ENCODE measurements around the gene CAMKV. TPM values are rescaled to one million over a fixed set of nuclear protein-coding genes. Genes with fewer than 3 reads are reported as not detected.
A peak's percentile ranks its signal among the peaks of the same experiment; 100 is the strongest.

CAMKV gene
- total RNA-seq, 4 donors from 2014 or later, result not detected

DNA sequence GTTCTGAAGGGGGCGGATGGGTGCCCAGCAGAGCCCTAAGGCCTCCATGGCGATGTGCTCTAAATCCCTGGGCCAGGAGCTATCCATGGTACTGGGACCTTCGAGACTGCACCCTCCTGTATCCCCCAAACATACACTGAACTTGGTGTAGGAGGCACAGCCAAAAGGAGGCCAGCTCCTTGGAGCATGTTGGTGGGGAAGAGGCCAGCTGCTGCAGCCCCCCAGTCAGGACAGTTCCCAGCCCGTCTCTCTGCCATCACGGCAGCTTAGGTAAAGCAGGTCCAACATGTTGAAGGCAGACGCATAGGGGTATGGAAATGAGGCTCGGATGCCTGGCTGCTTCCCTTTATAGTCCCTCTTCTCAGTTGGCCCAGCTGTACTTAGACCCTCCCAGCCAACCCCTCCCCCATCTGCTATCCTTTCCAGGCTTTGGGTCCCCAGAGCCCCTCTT lies 1.8 kb downstream of the CAMKV start:
- peaks cover 10 to 17% of the 10 kb centered on the region in 2 donors for H3K4me1 ChIP-seq
- H3K9me3 ChIP-seq, result no peaks in the 10 kb centered on the region
- intact Hi-C loops (cut with DNase I), result no loop called here
- peak in 1 of 2 donors; percentile 20 for DNase-seq
- no peak overlapping the region for H3K27ac ChIP-seq
- H3K4me3 ChIP-seq (replicated peaks in 1 of 3), result no peak overlapping the region
- TF ChIP-seq, protein P1, sequence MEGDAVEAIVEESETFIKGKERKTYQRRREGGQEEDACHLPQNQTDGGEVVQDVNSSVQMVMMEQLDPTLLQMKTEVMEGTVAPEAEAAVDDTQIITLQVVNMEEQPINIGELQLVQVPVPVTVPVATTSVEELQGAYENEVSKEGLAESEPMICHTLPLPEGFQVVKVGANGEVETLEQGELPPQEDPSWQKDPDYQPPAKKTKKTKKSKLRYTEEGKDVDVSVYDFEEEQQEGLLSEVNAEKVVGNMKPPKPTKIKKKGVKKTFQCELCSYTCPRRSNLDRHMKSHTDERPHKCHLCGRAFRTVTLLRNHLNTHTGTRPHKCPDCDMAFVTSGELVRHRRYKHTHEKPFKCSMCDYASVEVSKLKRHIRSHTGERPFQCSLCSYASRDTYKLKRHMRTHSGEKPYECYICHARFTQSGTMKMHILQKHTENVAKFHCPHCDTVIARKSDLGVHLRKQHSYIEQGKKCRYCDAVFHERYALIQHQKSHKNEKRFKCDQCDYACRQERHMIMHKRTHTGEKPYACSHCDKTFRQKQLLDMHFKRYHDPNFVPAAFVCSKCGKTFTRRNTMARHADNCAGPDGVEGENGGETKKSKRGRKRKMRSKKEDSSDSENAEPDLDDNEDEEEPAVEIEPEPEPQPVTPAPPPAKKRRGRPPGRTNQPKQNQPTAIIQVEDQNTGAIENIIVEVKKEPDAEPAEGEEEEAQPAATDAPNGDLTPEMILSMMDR (IDR thresholded peaks at IDR 0.05), result no peak
- TF ChIP-seq POLR2A (IDR thresholded peaks at IDR 0.05), result no peak
- H3K36me3 ChIP-seq, result no peaks in the 10 kb centered on the region
- peaks cover 15% of the 10 kb centered on the region for H3K27me3 ChIP-seq
- WGBS, 2 donors, result 16 to 22% methylated on average over 5 to 7 of the region's 7 CpGs

DNA sequence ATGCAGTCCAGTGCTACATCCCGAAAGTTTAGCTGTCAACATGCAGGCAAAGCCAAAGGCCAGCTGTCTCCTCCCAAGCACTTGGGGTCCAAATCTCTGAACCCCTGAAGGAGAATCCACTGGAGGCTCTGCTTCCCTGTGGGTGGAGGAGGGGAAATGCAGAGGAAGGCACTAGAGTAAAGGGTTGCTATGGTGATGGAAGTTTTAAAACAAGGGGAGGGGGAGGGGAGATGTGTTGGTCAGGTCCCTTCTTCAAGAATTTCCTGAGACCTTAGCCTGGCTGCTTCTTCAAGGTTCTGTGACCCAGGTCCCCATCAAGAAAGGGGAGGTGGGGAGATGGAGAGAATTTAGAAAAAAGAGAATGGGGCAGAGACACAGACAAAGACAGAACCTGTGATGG lies 2.3 kb downstream of the CAMKV start:
- WGBS, 2 donors, result 69 to 92% methylated on average over 1 of the region's 1 CpG
- intact Hi-C loops (cut with DNase I), result no loop called here
- Histone ChIP-seq H3K27me3 (peaks cover 15% of the 10 kb centered on the region), H3K27ac (no peak overlapping the region), H3K36me3 (no peaks in the 10 kb centered on the region), H3K4me1 (peaks cover 10 to 12% of the 10 kb centered on the region in 2 donors), H3K4me3 (replicated peaks in 1 of 3) (no peak overlapping the region), H3K9me3 (no peaks in the 10 kb centered on the region)
- no peak for TF ChIP-seq POLR2A (IDR thresholded peaks at IDR 0.05)
- TF ChIP-seq, protein P1 (IDR thresholded peaks at IDR 0.05), result no peak
- DNase-seq, result no peak

DNA sequence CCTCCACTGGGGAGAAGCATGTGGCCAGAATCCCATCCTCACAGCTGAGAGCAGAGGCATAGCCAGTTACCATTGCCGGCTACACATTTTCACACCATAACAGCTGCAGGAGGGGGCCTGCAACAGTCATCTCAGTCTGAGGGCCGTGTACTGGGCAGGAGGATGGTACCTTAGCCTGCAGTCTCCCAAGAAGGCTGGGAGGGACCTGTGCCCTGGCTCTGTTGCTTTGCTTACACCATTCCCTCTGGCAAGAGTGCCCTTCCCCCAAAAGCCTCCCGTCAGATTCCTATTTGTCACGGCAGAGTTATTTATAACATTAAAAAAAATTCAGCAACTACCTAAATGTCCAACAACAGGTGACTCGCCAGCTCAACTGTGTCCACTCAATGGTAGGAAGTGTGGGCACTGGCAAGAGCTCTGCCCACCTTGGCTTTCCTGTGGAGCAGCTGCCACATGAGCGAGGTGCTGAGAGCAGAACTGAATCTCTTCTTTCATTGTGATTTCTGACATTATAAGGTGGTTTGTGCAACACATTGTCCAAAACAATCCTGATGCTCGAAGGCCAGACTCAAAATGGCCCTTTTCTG lies 4.4 kb downstream of the CAMKV start:
- H3K27ac ChIP-seq, result no peak overlapping the region
- no peak for TF ChIP-seq POLR2A (IDR thresholded peaks at IDR 0.05)
- TF ChIP-seq, protein P1 (IDR thresholded peaks at IDR 0.05), result no peak
- no peaks in the 10 kb centered on the region for H3K36me3 ChIP-seq
- intact Hi-C loops (cut with DNase I), result no loop called here
- H3K27me3 ChIP-seq, result peaks cover 15% of the 10 kb centered on the region
- WGBS, 2 donors, result 49 to 53% methylated on average over 7 of the region's 7 CpGs
- peak in 1 of 2 donors; percentile 14 for DNase-seq
- H3K4me1 ChIP-seq, result peaks cover 10 to 11% of the 10 kb centered on the region in 2 donors
- no peak overlapping the region for H3K4me3 ChIP-seq (replicated peaks in 1 of 3)
- H3K9me3 ChIP-seq, result no peaks in the 10 kb centered on the region

DNA sequence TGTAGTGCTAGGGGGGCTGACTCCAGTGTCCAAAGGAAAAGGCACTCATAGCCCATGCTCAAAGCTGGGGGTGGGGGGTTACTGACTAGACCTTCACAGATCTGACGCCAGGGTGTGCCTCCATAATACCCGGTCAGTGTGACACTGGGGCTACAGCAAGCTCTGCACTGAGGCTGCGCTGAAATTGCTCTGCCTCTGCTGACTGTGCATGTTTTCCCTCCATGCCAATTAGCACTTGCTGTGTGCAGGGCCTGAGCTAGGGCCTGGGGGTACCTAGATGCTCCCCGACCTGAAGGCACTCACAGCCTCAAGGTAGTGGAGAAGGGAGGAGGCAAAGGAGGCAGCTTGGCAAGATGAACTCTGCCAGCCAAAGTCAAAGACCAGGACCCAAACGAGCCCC lies 5.2 kb downstream of the CAMKV start:
- Histone ChIP-seq H3K27ac (no peak overlapping the region), H3K9me3 (no peaks in the 10 kb centered on the region), H3K27me3 (peaks cover 9% of the 10 kb centered on the region), H3K4me1 (peaks cover 6 to 15% of the 10 kb centered on the region in 2 donors), H3K36me3 (no peaks in the 10 kb centered on the region), H3K4me3 (replicated peaks in 1 of 3) (no peak overlapping the region)
- WGBS, 2 donors, result 68 to 78% methylated on average over 3 to 4 of the region's 5 CpGs
- no peak for DNase-seq
- TF ChIP-seq, protein P1 (IDR thresholded peaks at IDR 0.05), result no peak
- TF ChIP-seq POLR2A (IDR thresholded peaks at IDR 0.05), result no peak
- intact Hi-C loops (cut with DNase I), result no loop called here

DNA sequence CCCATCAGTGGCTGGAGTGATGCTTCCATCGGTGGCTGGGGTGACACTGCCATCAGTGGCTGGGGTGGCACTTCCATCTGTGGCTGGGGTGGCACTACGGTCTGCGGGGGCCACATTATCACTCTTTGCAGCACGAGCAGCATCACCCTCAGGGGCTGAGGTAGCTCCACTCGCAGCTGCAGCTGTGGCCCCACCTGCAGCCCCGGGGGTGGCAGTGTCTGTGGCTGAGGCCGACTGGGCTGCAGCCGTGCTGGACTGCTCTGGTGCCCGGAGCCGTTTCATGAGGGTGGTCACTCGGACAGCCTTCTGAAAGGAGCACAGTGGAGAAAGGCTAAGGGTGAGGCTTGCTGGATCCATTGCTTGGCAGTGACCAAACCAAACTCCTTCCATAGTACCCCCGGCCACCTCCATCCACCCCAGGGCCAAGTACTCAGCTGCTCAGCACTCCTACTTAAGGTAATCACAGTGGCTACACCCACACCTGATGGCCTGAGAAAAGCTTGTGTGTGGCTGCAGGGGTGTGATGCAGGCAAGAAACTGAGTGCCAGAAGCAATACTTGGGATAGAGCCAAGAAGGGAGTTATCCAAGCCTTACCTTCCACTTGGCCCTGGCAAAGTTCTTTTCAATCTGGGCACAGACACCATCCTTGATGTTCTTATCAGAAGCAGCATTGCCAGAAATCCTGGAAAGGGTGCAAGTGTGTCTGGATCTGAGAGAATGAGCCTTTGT lies 10.0 kb downstream of the CAMKV start:
- Histone ChIP-seq H3K9me3 (no peaks in the 10 kb centered on the region), H3K36me3 (no peaks in the 10 kb centered on the region), H3K4me1 (peaks cover 3 to 15% of the 10 kb centered on the region in 2 donors), H3K4me3 (replicated peaks in 1 of 3) (no peak overlapping the region), H3K27ac (no peak overlapping the region), H3K27me3 (no peaks in the 10 kb centered on the region)
- intact Hi-C loops (cut with DNase I), result no loop called here
- 56 to 75% methylated on average over 3 to 12 of the region's 12 CpGs for WGBS, 2 donors
- no peak for TF ChIP-seq POLR2A (IDR thresholded peaks at IDR 0.05)
- TF ChIP-seq, protein P1 (IDR thresholded peaks at IDR 0.05), result no peak
- DNase-seq, result peak; percentile 60 to 71

Data from thyroid gland (tissue), 4 donors.